ENCODE measurements around the gene KIF5C.
"Not testable (repeated sequence)": the region's sequence is repeated elsewhere in the genome, so short reads cannot be mapped to it uniquely, and the experiment has no call there.

Gene KIF5C

GRCh38 chr2:148968301-148968700 is 93.3 kb downstream of the KIF5C start:
- DNase-seq = no peak

GRCh38 chr2:148968776-148969319 is 93.8 kb downstream of the KIF5C start:
- no peak for DNase-seq

- no peak for DNase-seq
Observed at GRCh38 chr2:148969659-148970061, 94.6 kb downstream of the KIF5C start.

- no peak for DNase-seq
Observed at GRCh38 chr2:148970385-148970784, 95.4 kb downstream of the KIF5C start.

GRCh38 chr2:148971547-148971946 is 96.5 kb downstream of the KIF5C start:
- DNase-seq = no peak

- no peak for DNase-seq
Observed at GRCh38 chr2:148974095-148974494, 99.1 kb downstream of the KIF5C start.

- DNase-seq = no peak
Observed at GRCh38 chr2:148978026-148978685, 103.1 kb downstream of the KIF5C start.

- no peak for DNase-seq
Observed at GRCh38 chr2:148978706-148979105, 103.7 kb downstream of the KIF5C start.

GRCh38 chr2:148979164-148979918 is 104.3 kb downstream of the KIF5C start:
- DNase-seq = no peak

- DNase-seq = no peak
Observed at GRCh38 chr2:148979919-148980277, 104.9 kb downstream of the KIF5C start.

GRCh38 chr2:148980496-148980895 is 105.5 kb downstream of the KIF5C start:
- not testable (repeated sequence) for DNase-seq

- no peak for DNase-seq
Observed at GRCh38 chr2:148981324-148981723, 106.3 kb downstream of the KIF5C start.

- no peak for DNase-seq
Observed at GRCh38 chr2:148981781-148982180, 106.8 kb downstream of the KIF5C start.

GRCh38 chr2:148982282-148982681 is 107.3 kb downstream of the KIF5C start:
- no peak for DNase-seq

- DNase-seq = no peak
Observed at GRCh38 chr2:148983896-148984295, 108.9 kb downstream of the KIF5C start.

- no peak for DNase-seq
Observed at GRCh38 chr2:148984449-148984848, 109.4 kb downstream of the KIF5C start.

GRCh38 chr2:148987286-148987685 is 112.3 kb downstream of the KIF5C start:
- DNase-seq = no peak

- no peak for DNase-seq
Observed at GRCh38 chr2:148988337-148988736, 113.3 kb downstream of the KIF5C start.

- DNase-seq = no peak
Observed at GRCh38 chr2:148989882-148990493, 115.0 kb downstream of the KIF5C start.

GRCh38 chr2:148990968-148991367 is 115.9 kb downstream of the KIF5C start:
- no peak for DNase-seq

- DNase-seq = no peak
Observed at GRCh38 chr2:148992448-148992847, 117.4 kb downstream of the KIF5C start.

- no peak for DNase-seq
Observed at GRCh38 chr2:148993351-148993750, 118.3 kb downstream of the KIF5C start.

GRCh38 chr2:148994341-148994740 is 119.3 kb downstream of the KIF5C start:
- no peak for DNase-seq

GRCh38 chr2:148996805-148997204 is 121.8 kb downstream of the KIF5C start:
- DNase-seq = no peak
